RPMI7951 (cell line): Measurements from ENCODE around the gene MYH10. TPM values are rescaled to one million over a fixed set of nuclear protein-coding genes. Genes with fewer than 3 reads are reported as not detected.

ENCODE experiments used
- DNase-seq: peaks from one replicate; pipeline ENCODE4 v3.0.0-alpha.2; 2012; ENCODE audit warnings: low read depth
- total RNA-seq: library from RNA; depleted of rRNA; stranded (reverse); fragments of >200 nt; shearing (Covaris generic); gene quantifications from 2 replicates; pipeline ENCODE4 v1.2.3, GENCODE V29; 2014; rRNA removed

MYH10 gene
- total RNA-seq, 1 experiment from 2014 or later = 21.9 TPM

DNA sequence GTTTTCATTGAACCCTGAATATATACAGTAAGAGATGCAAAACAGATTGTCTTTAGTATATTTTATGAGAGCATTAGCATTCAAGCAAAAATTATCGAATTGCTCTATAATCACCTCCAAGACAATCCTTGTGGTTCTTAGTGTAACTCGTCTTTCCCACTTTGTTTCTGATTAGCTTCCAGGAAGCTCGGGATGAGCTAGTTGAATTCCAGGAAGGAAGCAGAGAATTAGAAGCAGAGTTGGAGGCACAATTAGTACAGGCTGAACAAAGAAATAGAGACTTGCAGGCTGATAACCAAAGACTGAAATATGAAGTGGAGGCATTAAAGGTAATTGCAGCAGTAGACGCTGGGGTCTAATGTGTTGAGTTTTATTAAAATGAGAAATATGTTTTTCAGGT lies 185.0 kb downstream of the MYH10 start:
- DNase-seq = no peak

DNA sequence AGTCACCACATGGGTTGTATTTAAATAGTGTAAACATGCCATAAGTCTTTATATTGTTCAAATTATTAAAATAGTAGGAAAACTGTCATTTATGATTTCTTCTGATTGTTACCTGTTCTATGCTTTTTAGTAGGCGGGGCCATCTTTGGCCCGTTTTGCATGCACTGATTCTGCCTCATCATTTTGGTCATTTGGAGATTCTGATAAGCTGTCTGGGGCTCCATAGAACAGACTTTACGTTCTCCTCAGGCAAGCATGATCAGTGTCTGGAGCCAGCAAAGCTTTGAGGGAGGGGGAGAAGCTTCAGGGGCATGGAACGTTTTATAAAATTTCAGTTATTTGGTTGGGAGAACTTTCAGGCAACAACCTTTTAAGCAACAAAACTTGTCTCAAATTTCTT lies 186.0 kb downstream of the MYH10 start:
- DNase-seq = no peak

DNA sequence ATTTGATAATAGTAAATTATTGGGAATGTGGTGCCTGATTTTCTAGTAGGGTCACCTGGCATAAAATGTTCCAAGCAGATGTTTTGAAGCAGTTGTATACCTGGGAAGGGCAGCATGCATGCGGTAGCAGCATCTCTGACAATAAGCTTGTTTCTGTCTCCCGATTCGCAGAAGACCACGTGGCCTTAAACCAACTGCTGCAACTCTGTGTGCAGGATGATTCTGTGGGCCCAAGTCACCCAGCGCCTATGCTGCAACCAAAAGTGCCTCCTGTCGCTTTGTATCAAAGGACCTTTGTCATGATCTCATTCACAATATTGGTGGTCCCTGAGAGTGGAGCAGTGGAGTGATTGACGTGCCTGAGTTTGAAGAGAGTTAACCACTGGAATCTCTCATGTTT lies 186.8 kb downstream of the MYH10 start:
- DNase-seq = no peak

DNA sequence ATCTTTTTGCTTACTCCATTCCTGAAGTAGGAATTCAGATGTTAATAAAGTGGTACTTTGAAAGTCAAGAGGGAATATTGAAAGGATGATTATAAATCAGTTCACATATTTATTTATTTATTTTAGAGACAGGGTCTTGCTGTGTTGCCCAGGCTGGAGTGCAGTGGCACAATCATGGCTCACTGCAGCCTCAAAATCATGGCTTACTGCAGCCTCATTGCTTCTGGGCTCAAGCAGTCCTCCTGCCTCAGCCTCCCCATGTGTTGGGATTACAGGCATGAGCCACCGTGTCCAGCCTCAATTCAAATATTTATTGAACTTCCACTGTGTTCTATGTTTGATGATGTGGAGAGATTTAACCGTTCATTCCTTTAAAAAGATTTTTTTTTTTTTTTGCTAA lies 188.2 kb downstream of the MYH10 start:
- DNase-seq = no peak

DNA sequence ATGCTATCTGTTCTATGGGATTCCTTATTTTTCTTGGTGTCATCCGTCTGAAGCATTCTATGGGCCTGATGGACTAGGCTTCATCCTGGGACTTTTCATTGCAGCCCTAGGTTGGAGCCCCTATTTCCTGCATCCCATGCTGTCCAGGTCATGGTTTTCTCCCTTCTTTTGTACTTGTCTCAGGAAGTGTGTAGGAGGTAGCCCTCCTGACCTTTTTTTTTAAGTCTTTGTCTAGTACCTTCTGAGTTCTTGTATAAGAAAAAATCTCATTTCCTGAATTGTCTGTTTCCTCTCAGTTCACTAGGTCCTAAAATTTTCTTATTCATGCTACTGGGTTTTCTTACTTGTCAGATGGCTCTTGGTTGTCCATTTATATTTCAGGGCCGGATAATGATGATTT lies 188.8 kb downstream of the MYH10 start:
- DNase-seq = no peak

DNA sequence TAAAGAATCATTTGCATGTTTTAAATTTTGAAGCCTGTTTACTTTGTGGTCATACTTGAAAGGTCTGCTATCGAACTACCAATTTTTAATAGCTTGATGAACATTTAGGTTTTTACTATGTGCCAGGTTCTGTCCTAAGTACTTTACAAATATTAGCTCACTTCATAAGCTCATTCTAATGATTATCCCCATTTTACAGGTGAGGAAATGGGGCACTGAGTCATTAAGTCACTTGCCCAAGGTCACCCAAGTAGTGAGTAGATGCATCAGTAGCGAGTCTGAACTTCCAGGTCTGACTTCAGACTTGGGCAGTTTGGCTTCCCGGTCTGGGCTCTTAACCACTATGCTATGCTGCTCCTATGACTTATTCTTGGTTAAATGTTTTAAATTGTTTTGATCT lies 190.8 kb downstream of the MYH10 start:
- no peak for DNase-seq

DNA sequence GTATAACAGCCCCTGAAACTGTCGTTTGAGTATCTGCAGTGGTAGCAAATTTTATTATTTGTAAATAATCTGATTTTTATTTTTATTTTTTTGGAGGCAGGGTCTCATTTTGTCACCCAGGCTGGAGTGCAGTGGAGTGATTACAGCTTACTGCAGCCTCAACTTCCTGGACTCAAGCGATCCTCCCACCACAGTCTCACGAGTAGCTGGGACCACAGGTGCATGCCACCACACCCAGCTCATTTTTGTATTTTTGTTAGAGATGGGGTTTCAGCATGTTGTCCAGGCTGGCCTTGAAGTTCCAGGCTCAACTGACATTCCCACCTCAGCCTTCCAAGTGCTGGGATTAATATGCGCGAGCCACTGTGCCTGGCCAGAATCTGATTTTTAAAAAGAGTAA lies 192.1 kb downstream of the MYH10 start:
- DNase-seq = no peak

DNA sequence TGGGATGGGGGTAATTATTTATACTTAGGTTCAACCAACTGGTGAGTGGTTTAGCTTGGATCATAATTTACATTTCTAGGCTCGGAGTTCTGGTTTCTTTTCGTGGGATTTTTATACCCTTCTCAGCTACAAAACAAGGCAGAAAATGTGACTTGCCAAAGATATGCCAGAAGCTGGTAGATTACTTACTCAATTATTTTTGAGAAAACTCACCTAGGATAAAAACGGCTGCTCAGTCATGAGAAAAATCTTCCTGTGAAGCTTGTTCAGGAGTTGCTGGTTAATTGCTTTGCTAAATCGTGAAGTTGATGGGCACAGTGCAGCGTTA lies 193.7 kb downstream of the MYH10 start:
- no peak for DNase-seq

DNA sequence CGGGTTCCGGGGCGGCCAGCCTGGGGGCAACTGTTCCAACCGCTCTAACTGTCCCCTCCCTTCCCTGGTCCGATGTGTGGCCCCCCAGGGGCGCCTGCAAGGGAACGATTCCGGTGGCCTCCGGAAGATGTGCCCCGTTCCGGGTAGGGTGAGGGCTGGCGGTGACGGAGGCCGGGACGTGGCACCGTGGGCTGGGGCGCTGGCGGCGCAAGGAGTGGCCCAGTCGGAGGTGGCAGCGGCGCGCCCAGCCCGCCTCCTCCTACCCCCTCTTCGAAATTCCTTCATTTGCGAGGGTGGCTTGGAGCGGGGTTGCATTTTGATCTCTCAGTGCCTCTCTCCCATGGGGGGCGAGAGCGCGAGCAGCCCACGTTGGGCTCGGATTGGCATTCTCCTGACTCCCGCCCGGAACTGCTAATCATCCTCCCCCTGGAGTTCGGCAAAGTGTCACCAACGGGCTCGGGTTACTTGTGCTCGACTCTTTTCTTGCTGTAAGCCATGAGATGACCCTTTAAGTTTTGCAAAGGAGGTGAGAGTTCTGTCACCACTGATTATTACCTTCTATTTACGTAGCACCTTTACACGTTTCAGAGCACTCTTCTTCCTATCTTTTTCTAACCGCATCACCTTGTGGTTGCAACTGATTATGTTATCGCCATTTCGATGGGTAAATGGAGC lies 194.2 kb downstream of the MYH10 start:
- DNase-seq = peak; percentile 56

DNA sequence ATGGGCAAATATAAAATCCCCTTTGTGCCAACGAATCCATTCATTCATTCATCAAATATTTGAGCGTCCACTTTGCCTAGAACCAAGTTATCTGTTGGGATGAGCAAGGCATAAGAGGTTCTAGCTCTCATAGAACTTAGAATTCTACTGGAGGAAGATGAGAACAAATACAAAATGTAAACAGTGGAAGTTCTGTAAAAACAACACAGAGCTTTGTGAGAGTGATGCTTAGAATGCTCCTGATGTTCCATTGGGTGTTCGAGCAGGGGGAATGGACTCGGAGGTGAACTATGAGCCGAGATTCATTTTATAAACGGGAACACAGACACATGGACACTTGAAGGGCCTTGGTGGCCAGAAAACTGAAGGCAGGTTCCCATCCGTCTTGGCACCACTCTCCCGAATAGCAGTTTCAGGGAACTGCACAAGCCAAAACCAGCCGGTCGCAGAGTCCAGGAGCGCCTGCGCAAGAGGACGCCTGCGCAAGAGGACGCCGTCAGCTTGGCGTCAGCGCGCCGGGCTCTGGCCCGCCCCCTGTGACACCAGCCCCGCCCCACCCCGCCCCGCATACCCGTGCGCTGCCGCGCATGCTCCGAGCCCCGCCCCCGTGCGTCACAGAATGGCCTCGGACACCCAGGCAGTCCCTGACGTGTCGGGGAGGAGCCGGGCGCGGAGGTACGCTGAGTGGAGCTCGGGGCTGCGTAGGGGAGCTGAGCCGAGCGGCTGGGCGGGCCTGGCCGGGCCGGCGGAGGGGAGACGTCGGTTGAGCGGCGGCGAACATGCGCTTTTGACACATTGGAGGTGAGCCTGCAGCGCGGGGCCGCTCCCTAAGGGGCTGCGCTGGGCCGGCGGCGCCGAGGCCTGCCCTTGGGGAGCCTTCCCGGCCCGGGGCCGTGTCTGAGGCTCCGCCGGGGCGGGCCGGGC lies 195.0 kb downstream of the MYH10 start, which contains the start of gene NDEL1:
TSS of gene NDEL1 (plus strand) at position 640 of the 924 bp plus-strand sequence. CDS start 8,388 bp downstream, outside the sequence.
- DNase-seq = peak; percentile 95

DNA sequence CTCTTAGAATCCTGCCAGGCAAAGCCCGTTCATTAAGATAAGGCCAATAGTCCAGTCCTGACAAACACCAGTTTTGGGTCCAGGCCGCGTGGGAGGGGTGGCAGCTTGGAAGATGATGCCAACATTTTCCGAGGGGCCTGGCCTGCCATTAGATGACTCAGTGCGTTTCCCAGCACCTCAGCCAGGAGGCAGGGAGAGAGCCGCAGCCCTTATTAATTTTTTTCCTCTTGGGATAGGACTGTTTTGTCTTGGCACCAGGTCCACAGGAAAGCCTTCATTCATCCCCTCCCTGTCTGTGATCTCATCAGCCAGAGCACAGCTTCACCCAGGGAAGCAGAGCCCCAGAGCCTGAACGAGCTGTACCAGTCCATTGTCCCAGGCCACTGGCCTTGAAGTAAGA lies 199.6 kb downstream of the MYH10 start:
- DNase-seq = peak; percentile 62

DNA sequence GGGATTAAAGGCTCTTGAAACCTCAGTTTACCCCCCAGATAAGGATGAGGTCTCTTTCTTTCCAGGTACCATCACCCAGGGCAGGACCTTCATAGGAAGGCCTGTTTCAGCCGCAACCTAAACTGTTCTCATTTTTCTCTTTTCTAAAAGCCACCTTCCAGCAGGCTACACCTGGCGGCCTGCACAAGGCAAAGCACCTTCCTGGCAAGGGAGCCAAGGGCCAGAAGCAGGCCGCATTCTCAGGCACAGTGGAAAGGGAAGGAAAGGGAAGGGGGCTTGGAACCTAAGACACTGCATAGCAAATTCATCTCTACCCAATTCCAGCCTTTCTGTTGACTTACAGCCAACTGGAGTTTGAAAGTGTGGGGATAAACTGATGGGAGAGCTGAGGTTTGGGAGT lies 203.7 kb downstream of the MYH10 start:
- DNase-seq = no peak

DNA sequence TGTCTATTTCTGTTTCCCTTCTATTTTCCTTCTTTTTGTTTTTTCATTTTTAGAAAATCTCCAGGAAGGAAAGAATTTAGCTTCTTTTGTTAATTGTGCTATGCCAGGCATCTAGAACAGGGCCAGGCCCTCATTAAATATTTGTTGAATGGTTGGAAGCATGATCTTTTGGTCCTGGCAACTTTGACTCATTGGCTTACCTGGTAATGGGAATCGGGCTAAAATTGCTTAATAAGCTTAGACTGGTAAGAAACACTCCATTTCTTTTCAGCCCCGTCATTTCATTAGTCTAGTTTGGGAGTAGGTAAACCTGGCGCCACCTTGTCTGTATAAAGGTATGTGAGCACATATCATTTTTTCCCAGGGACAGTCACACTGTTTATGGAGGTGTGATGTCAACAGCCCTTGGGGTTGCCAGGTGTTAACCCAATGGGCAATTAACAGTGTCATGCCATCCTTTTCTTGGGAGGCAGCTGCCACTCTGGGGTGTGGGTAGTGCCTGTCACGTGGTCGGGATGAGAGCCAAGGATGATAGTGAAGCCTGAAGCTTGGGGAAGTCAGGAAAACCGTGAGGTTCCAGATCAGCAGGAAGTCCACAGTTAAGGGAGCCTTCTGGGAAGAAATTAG lies 204.3 kb downstream of the MYH10 start:
- DNase-seq = no peak

Other genes starting within 250 kb of the MYH10 start
- 2,664 and 2,696 TPM in 2 replicates for gene RPL26, start 247.5 kb downstream of the MYH10 start, total RNA-seq
- gene RNF222, start 232.9 kb downstream of the MYH10 start, total RNA-seq = not detected in 2 replicates
- gene NDEL1, start 194.8 kb downstream of the MYH10 start, total RNA-seq = 23.6 and 26.4 TPM in 2 replicates
- gene CCDC42, start 114.1 kb upstream of the MYH10 start, total RNA-seq = not detected in 2 replicates
- not detected in 2 replicates for gene SPDYE4, start 127.8 kb upstream of the MYH10 start, total RNA-seq
- gene MFSD6L, start 168.6 kb upstream of the MYH10 start, total RNA-seq = not detected in 2 replicates
- gene PIK3R6, start 236.9 kb upstream of the MYH10 start, total RNA-seq = not detected in 2 replicates